DOHH2 (cell line): ENCODE results near the gene RIMS3.
A peak's percentile ranks its signal among the peaks of the same experiment; 100 is the strongest.
"Not testable (repeated sequence)": the region's sequence is repeated elsewhere in the genome, so short reads cannot be mapped to it uniquely, and the experiment has no call there.

Experiments used
- H3F3A ChIP-seq: fragments of 200-600 bp; sonication (generic), shearing (Covaris generic); 2 replicates; pipeline ENCODE4 v1.6.0; 2016; ENCODE audit warnings: antibody characterized with exemption, mild to moderate bottlenecking; ENCODE audit not compliant: control insufficient read depth, insufficient read depth
- H3K27ac ChIP-seq: fragments of 200-600 bp; sonication (generic); 2 replicates; pipeline ENCODE4 v1.5.1; 2014; ENCODE audit warnings: low read depth, mild to moderate bottlenecking, low read length, moderate library complexity
- H3K27me3 ChIP-seq: fragments of 200-600 bp; sonication (generic); 2 replicates; pipeline ENCODE4 v1.6.1; 2014; ENCODE audit warnings: mild to moderate bottlenecking, low read length, mixed read lengths; ENCODE audit not compliant: control insufficient read depth
- H3K36me3 ChIP-seq: fragments of 200-600 bp; sonication (generic); 2 replicates; pipeline ENCODE4 v1.6.1; 2014; ENCODE audit warnings: mild to moderate bottlenecking, low read length, moderate library complexity, mixed read lengths; ENCODE audit not compliant: control insufficient read depth
- H3K4me1 ChIP-seq: fragments of 200-600 bp; sonication (generic); 2 replicates; pipeline ENCODE4 v1.6.1; 2014; ENCODE audit warnings: mild to moderate bottlenecking, low read length, mixed read lengths; ENCODE audit not compliant: control insufficient read depth
- H3K4me2 ChIP-seq: fragments of 200-600 bp; sonication (generic); 2 replicates; pipeline ENCODE4 v1.6.0; 2014; ENCODE audit warnings: mild to moderate bottlenecking, low read length, moderate library complexity
- H3K4me3 ChIP-seq: fragments of 200-600 bp; sonication (generic); 2 replicates; pipeline ENCODE4 v1.5.1; 2014; ENCODE audit warnings: mild to moderate bottlenecking, low read length, mixed read lengths
- H3K79me2 ChIP-seq: fragments of 200-600 bp; sonication (generic); 2 replicates; pipeline ENCODE4 v1.6.1; 2014; ENCODE audit warnings: mild to moderate bottlenecking, low read length, mixed read lengths; ENCODE audit not compliant: control insufficient read depth
- H3K9me2 ChIP-seq: fragments of 200-600 bp; sonication (generic); replicated peaks from 2 replicates; pipeline ENCODE4 v1.6.1; 2014; ENCODE audit warnings: mild to moderate bottlenecking, low read length, mixed read lengths; ENCODE audit not compliant: control insufficient read depth
- H3K9me3 ChIP-seq: fragments of 200-600 bp; sonication (generic); 2 replicates; pipeline ENCODE4 v1.6.1; 2014; ENCODE audit warnings: antibody characterized with exemption, low read length, mixed read lengths; ENCODE audit not compliant: control insufficient read depth, insufficient read depth
- H4K20me1 ChIP-seq: fragments of 200-600 bp; sonication (generic); 2 replicates; pipeline ENCODE4 v1.6.0; 2014; ENCODE audit warnings: low read depth, mild to moderate bottlenecking, antibody characterized with exemption, low read length, moderate library complexity; ENCODE audit not compliant: control insufficient read depth, insufficient read depth
- EZH2phosphoT487 ChIP-seq: fragments of 200-600 bp; sonication (generic); IDR thresholded peaks from 2 replicates; pipeline ENCODE4 v1.6.1; 2017; ENCODE audit warnings: borderline replicate concordance, mild to moderate bottlenecking, antibody characterized with exemption, low read length, moderate library complexity, mixed read lengths
- TF ChIP-seq, protein P1 (sequence below): fragments of 200-600 bp; sonication (generic); IDR thresholded peaks from one replicate; pipeline ENCODE4 v1.5.1; 2014; ENCODE audit warnings: antibody characterized with exemption, mild to moderate bottlenecking, low read depth, low read length; ENCODE audit not compliant: poor library complexity, severe bottlenecking

Gene RIMS3

DNA sequence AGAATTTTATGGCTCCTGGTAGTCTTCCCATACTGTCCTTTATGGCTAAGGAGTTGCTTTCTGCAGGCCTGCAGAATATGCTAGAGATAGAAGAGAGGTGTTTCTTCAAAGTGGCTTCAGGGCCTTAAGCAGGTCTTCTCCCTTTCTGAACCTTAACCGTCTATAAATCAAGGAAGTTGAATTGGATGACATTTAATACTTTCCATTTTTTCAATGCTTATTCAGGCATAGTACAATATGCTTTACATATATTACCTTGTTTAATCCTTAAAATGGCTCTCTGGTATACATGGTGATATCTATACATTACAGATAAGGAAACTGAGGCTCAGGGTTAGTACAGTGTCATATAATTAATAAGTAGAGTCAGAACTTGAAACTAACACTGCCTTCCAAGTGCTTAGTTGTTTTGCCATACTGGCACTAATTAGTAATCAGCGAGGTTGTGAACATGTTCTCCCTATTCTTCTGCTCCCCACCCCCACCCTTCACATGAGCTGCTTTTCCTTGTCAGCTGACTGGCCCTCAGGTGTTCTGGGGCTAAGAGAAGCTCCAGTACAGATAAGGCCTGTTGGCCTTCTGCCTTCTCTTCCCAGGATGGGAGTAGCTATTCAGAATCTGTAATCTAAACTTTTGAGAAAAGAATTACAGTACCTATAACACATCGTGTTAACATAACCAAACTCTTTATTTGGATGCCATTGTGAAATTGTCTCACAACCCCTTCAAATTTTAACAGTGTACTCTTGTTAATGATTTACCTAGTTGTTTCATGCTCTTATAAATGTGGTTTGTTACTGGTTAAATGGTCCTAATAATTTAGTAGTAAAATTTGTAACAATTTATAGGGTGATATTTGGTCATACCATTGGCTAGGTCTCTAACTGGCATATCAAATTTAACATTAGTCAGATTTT, 39.6 kb upstream of the RIMS3 start:
- TF ChIP-seq EZH2phosphoT487: no peak
- TF ChIP-seq, protein P1, sequence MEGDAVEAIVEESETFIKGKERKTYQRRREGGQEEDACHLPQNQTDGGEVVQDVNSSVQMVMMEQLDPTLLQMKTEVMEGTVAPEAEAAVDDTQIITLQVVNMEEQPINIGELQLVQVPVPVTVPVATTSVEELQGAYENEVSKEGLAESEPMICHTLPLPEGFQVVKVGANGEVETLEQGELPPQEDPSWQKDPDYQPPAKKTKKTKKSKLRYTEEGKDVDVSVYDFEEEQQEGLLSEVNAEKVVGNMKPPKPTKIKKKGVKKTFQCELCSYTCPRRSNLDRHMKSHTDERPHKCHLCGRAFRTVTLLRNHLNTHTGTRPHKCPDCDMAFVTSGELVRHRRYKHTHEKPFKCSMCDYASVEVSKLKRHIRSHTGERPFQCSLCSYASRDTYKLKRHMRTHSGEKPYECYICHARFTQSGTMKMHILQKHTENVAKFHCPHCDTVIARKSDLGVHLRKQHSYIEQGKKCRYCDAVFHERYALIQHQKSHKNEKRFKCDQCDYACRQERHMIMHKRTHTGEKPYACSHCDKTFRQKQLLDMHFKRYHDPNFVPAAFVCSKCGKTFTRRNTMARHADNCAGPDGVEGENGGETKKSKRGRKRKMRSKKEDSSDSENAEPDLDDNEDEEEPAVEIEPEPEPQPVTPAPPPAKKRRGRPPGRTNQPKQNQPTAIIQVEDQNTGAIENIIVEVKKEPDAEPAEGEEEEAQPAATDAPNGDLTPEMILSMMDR: no peak
- H3K4me3 ChIP-seq: no peak overlapping the region
- H3K9me3 ChIP-seq: no peaks in the 10 kb centered on the region
- H3K4me2 ChIP-seq: no peak overlapping the region
- H3K36me3 ChIP-seq: peaks cover 12% of the 10 kb centered on the region
- peaks cover 97% of the 10 kb centered on the region for H3K79me2 ChIP-seq
- H3F3A ChIP-seq: 0 out of 2 replicates have a peak, but pooled peaks cover 2% of the 10 kb centered on the region
- H3K27ac ChIP-seq: no peak overlapping the region
- no peaks in the 10 kb centered on the region for H4K20me1 ChIP-seq
- no peaks in the 10 kb centered on the region for H3K27me3 ChIP-seq
- H3K9me2 ChIP-seq: no peaks in the 10 kb centered on the region
- H3K4me1 ChIP-seq: peaks cover 66% of the 10 kb centered on the region

DNA sequence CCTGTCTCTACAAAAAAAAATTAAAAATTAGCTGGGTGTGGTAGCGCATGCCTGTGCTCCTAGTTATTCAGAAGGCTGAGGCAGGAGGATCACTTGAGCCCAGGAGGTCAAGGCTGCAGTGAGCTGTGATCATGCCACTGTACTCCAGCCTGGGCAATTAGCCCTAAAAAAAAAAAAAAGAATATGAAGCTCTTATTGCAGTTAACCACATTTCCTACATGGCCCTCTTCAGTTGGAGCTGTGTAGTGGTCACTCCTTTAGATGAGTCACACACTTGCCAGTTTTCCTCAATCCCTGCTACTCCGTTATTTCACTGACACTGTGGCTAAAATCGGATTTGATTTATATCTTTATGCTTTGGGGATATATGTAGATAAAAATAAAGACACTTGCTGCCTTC, 37.8 kb upstream of the RIMS3 start:
- Histone ChIP-seq H3K27ac (no peak overlapping the region), H3K4me3 (no peak overlapping the region), H3K36me3 (peaks cover 6% of the 10 kb centered on the region; the same call in 1 of the 2 replicates), H3K9me3 (no peaks in the 10 kb centered on the region), H3K9me2 (no peaks in the 10 kb centered on the region), H3K4me1 (peaks cover 73% of the 10 kb centered on the region), H4K20me1 (no peaks in the 10 kb centered on the region), H3F3A (no peaks in the 10 kb centered on the region), H3K4me2 (no peak overlapping the region), H3K79me2 (peaks cover 98% of the 10 kb centered on the region), H3K27me3 (no peaks in the 10 kb centered on the region)
- TF ChIP-seq, protein P1: no peak
- TF ChIP-seq EZH2phosphoT487: no peak

DNA sequence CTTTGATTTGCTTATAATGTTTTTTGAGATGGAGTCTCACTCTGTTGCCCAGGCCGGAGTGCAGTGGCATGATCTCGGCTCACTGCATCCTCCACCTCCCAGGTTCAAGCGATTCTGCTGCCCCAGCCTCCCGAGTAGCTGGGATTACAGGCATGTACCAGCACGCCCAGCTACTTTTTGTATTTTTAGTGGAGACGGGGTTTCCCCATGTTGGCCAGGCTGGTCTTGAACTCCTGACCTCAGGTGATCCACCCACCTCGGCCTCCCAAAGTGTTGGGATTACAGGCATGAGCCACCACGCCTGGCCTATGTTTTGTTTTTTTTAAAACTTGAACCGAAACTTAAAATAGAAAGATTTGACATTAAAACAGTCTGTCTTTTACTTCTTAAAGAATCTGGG, 37.3 kb upstream of the RIMS3 start:
- H3K27ac ChIP-seq, H3K4me3 ChIP-seq, H3K9me2 ChIP-seq, H4K20me1 ChIP-seq, H3K27me3 ChIP-seq, H3K4me2 ChIP-seq, H3K9me3 ChIP-seq, H3F3A ChIP-seq, H3K36me3 ChIP-seq: not testable (repeated sequence)
- Histone ChIP-seq H3K79me2 (peaks cover 98% of the 10 kb centered on the region), H3K4me1 (peaks cover 69% of the 10 kb centered on the region)

DNA sequence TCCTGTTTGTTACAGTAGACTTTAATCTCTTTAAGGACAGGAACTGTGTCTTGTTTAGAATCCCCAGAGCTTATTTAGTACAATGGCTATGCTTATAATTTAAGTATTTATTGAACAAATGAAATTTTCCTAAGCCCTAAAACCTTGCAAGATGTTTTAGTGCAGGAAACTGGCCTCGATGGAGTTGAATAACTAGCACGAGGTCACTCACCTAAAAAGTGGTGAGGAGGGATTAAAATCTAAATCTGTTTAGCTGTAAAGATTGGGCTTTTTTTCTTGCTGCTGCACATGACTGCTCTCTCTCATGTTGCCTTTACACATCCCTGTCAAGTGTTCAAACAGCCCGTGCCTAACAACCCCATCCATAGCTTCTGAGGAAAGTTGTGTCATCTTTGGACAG, 36.2 kb upstream of the RIMS3 start:
- Histone ChIP-seq H3K27me3 (no peaks in the 10 kb centered on the region), H3K27ac (peak overlapping the region; percentile 22), H3F3A (no peaks in the 10 kb centered on the region), H3K36me3 (peaks cover 14% of the 10 kb centered on the region), H3K4me3 (peak overlapping the region; percentile 43), H4K20me1 (no peaks in the 10 kb centered on the region), H3K4me1 (peaks cover 73% of the 10 kb centered on the region), H3K9me3 (no peaks in the 10 kb centered on the region), H3K9me2 (no peaks in the 10 kb centered on the region), H3K79me2 (peaks cover 99% of the 10 kb centered on the region), H3K4me2 (peak overlapping the region; percentile 48)
- no peak for TF ChIP-seq EZH2phosphoT487
- TF ChIP-seq, protein P1: no peak
